Measurements from ENCODE around the gene AGAP1.
A peak's percentile ranks its signal among the peaks of the same experiment; 100 is the strongest.

AGAP1 gene

DNA sequence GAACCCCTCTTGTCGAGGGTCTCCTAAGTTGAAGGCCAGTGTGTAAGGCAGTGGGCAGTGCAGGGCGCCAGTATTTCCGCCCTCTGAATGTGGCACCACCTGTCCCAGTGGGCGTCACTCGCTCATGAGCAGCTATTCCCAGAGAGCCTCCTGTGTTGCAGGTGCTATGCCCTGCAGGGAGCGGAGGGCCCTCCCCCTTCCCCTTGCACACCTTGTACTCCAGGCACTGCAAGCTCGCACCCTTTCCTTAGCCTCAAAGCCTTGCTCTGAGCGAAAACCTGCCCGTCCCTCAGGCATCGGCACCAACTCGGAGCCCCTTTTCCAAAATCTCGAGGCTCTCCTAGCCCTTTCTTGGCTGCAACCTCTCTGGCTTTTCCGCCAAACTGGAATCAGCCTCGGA is 282.7 kb downstream of the AGAP1 start:
- DNase-seq (ENCODE audit: low read depth): no peak
- no peaks in the 10 kb centered on the region for H3K9me3 ChIP-seq (ENCODE audit: control insufficient read depth, low read length)
- H3K4me3 ChIP-seq (ENCODE audit: low read length): no peak overlapping the region
- H3K9ac ChIP-seq (ENCODE audit: low read length): no peak overlapping the region
- H3K4me1 ChIP-seq (ENCODE audit: control insufficient read depth, insufficient read depth, low read length): no peaks in the 10 kb centered on the region
- H3K27me3 ChIP-seq (replicated peaks; ENCODE audit: control insufficient read depth, insufficient read depth, low read length): no peaks in the 10 kb centered on the region
- H3K36me3 ChIP-seq (ENCODE audit: control insufficient read depth, insufficient read depth, low read length, severe bottlenecking): peaks cover 7% of the 10 kb centered on the region

DNA sequence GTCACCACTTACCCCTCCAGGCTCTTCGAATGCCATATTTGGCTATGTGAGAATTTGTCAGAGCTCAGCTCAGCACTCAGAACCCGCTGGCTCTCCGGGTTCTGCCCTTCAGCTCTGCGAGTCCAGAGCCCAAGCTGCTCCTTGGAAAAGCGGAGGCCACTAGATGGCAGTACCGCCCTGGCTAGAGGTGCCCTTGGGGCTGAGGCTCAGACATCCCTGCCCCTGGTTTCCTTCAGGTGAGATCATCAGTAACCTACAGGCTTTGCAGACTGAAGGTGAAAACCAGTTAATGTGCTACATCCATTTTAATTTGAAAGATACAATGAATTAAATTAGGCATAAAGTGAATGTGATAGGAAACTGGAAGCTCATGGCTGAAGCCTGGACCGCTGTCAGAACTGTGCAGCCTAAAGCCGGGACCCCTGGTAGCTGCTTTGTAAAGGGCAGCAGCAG is 285.6 kb downstream of the AGAP1 start:
- Histone ChIP-seq H3K4me1 (ENCODE audit: control insufficient read depth, insufficient read depth, low read length) (no peaks in the 10 kb centered on the region), H3K36me3 (ENCODE audit: control insufficient read depth, insufficient read depth, low read length, severe bottlenecking) (peaks cover 7% of the 10 kb centered on the region), H3K9me3 (ENCODE audit: control insufficient read depth, low read length) (no peaks in the 10 kb centered on the region), H3K4me3 (ENCODE audit: low read length) (no peak overlapping the region), H3K27me3 (replicated peaks; ENCODE audit: control insufficient read depth, insufficient read depth, low read length) (no peaks in the 10 kb centered on the region), H3K9ac (ENCODE audit: low read length) (no peak overlapping the region)
- DNase-seq (ENCODE audit: low read depth): peak; percentile 88

DNA sequence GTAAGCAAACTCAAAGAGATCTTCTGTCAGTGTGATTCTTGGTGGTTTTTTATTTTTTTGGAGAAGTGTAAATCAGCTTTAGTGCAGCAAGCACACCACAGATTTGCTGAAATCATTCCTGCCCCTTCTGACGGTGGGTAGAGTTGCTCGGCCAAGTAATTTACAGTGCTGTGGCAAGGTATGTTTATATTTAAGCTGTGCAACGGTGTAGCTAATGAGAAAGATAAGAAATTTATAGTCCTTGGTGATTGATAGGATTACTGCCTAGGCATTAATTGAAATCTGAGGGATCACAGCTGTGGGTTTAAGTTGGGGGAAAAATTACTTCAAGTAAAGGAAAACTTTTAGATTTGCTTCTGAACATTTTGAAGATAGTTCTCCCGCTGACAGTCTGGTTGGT is 286.6 kb downstream of the AGAP1 start:
- no peak for DNase-seq (ENCODE audit: low read depth)
- Histone ChIP-seq H3K27me3 (replicated peaks; ENCODE audit: control insufficient read depth, insufficient read depth, low read length) (no peaks in the 10 kb centered on the region), H3K9ac (ENCODE audit: low read length) (no peak overlapping the region), H3K9me3 (ENCODE audit: control insufficient read depth, low read length) (no peaks in the 10 kb centered on the region), H3K4me3 (ENCODE audit: low read length) (no peak overlapping the region), H3K36me3 (ENCODE audit: control insufficient read depth, insufficient read depth, low read length, severe bottlenecking) (peaks cover 4% of the 10 kb centered on the region), H3K4me1 (ENCODE audit: control insufficient read depth, insufficient read depth, low read length) (no peaks in the 10 kb centered on the region)

DNA sequence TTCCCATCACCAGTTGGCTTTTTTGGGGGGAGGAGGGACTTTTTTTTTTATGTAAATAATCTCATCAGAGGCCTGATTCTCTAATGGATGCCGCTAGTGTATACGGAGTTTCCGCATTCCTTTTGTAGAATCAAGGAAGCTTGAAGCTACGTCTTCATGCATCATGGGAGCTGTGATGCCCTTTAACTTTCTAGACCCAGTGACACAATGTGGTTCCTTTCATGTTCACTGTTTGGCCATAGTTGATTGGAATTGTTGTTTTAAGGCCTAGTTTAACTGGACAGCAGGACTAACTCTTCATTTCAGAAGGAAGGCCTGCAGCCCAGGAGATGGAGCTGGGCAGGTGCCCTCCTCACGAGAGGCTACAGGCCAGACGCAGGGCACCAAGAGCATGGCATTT is 287.9 kb downstream of the AGAP1 start:
- H3K9ac ChIP-seq (ENCODE audit: low read length): no peak overlapping the region
- no peak overlapping the region for H3K4me3 ChIP-seq (ENCODE audit: low read length)
- DNase-seq (ENCODE audit: low read depth): no peak
- H3K9me3 ChIP-seq (ENCODE audit: control insufficient read depth, low read length): no peaks in the 10 kb centered on the region
- no peaks in the 10 kb centered on the region for H3K27me3 ChIP-seq (replicated peaks; ENCODE audit: control insufficient read depth, insufficient read depth, low read length)
- H3K4me1 ChIP-seq (ENCODE audit: control insufficient read depth, insufficient read depth, low read length): no peaks in the 10 kb centered on the region
- H3K36me3 ChIP-seq (ENCODE audit: control insufficient read depth, insufficient read depth, low read length, severe bottlenecking): peaks cover 4% of the 10 kb centered on the region

DNA sequence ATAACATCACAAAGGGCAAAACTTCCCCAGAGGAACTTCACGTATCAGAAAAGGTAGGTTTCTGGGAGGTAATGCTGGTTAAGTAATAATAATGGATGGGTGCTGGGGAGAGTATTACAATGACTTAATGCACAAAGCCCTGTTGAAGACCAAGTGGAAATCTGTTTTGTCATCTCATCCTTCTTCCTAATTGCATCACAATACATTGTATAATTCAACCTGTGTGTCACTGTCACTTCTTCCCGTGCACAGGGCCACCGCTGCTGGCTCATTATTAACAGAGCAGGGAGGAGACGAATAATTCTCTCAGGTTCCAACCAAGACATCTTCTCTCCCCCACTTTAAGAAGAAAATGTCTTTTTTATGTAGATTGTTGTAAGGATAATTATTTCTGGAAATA is 290.9 kb downstream of the AGAP1 start:
- H3K36me3 ChIP-seq (ENCODE audit: control insufficient read depth, insufficient read depth, low read length, severe bottlenecking): peaks cover 4% of the 10 kb centered on the region
- no peak overlapping the region for H3K4me3 ChIP-seq (ENCODE audit: low read length)
- H3K9ac ChIP-seq (ENCODE audit: low read length): no peak overlapping the region
- no peaks in the 10 kb centered on the region for H3K27me3 ChIP-seq (replicated peaks; ENCODE audit: control insufficient read depth, insufficient read depth, low read length)
- no peaks in the 10 kb centered on the region for H3K9me3 ChIP-seq (ENCODE audit: control insufficient read depth, low read length)
- no peaks in the 10 kb centered on the region for H3K4me1 ChIP-seq (ENCODE audit: control insufficient read depth, insufficient read depth, low read length)
- DNase-seq (ENCODE audit: low read depth): no peak

DNA sequence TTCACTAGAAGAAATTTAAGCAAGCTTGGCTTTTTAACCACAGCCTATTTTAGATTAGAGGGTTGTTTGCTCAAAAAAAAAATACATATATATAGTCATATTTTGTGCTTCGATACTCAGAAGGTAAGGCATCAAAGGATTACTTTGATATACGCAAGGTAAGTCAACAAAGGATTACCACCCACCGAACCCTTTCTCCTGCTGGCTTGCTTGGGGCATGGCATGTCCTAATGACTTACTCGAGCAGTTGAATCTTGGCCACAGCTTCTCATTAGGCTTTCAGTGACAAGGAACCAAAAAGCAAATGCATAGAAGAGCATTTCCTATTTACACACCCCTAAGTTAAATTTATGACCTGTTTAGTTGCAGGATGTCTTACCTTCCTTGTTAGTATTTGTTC is 295.7 kb downstream of the AGAP1 start:
- DNase-seq (ENCODE audit: low read depth): no peak
- Histone ChIP-seq H3K4me3 (ENCODE audit: low read length) (no peak overlapping the region), H3K9me3 (ENCODE audit: control insufficient read depth, low read length) (no peaks in the 10 kb centered on the region), H3K4me1 (ENCODE audit: control insufficient read depth, insufficient read depth, low read length) (no peaks in the 10 kb centered on the region), H3K27me3 (replicated peaks; ENCODE audit: control insufficient read depth, insufficient read depth, low read length) (no peaks in the 10 kb centered on the region), H3K36me3 (ENCODE audit: control insufficient read depth, insufficient read depth, low read length, severe bottlenecking) (no peaks in the 10 kb centered on the region), H3K9ac (ENCODE audit: low read length) (no peak overlapping the region)

DNA sequence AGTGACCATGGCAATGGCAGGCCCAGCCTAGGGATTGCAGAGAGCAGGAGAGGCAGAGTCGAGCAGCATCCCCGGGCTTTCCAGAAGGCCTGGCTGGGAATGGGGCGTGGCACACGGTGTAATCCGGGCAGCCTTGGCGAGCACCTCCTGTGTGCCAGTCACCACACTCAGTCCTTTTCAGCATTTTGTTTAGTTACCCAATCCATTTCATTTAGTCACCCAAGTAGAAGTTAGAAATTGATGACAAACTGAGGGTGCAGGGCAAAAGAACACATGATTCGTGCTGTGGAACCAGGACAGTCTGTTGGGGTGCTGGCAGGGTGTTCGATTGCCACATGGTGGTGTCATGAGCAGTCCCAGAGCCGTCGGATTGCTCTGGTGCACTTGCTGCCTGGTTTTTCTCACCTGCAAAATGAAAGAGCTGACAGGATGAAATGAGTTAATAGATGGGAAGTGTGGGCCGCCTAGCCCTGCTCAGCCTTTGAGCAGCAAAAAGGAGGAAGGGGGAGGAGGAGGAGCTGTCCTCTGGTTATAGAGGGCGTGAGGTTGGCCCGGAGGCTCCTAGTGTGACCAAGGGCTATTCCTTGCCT is 299.4 kb downstream of the AGAP1 start:
- no peaks in the 10 kb centered on the region for H3K9me3 ChIP-seq (ENCODE audit: control insufficient read depth, low read length)

DNA sequence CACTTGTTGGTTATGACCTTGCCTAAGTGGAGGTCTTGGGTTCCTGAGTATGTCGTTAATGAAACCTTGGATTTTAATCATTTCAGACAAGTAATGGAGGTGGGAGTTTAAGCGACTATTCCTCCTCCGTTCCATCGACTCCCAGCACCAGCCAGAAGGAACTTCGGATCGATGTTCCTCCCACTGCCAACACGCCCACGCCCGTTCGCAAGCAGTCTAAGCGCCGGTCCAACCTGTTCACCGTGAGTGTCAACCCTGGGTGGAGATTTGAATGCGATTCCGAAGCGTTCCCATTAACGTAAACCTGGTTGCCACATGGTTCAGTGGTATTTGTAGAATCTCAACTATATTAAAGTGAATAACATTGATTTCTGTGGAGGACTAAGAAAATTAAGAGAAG is 305.4 kb downstream of the AGAP1 start:
- Histone ChIP-seq H3K4me1 (ENCODE audit: control insufficient read depth, insufficient read depth, low read length) (no peaks in the 10 kb centered on the region), H3K36me3 (ENCODE audit: control insufficient read depth, insufficient read depth, low read length, severe bottlenecking) (peaks cover 34% of the 10 kb centered on the region), H3K9ac (ENCODE audit: low read length) (no peak overlapping the region)

More for the DNA sequence above, 299.4 kb downstream of the AGAP1 start:
- peaks cover 8% of the 10 kb centered on the region for H3K36me3 ChIP-seq (ENCODE audit: control insufficient read depth, insufficient read depth, low read length, severe bottlenecking)
- DNase-seq (ENCODE audit: low read depth): peak; percentile 8
- no peak overlapping the region for H3K9ac ChIP-seq (ENCODE audit: low read length)
- H3K4me1 ChIP-seq (ENCODE audit: control insufficient read depth, insufficient read depth, low read length): no peaks in the 10 kb centered on the region
- H3K27me3 ChIP-seq (replicated peaks; ENCODE audit: control insufficient read depth, insufficient read depth, low read length): no peaks in the 10 kb centered on the region
- H3K4me3 ChIP-seq (ENCODE audit: low read length): no peak overlapping the region

DNA sequence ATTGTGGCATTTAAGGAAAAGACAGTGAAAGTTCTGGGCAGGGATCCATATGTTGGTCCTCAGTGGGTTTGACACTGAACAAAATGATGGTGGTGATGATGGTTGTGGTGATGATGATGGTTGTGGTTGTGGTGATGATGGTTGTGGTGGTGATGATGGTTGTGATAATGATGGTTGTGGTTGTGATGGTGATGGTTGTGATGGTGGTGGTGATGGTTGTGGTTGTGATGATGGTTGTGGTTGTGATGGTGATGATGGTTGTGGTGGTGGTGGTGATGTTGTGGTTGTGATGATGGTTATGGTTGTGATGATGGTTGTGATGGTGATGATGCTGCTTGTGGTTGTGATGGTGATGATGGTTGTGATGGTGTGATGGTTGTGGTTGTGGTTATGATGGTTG is 308.7 kb downstream of the AGAP1 start:
- DNase-seq (ENCODE audit: low read depth): no peak
- Histone ChIP-seq H3K9me3 (ENCODE audit: control insufficient read depth, low read length) (no peaks in the 10 kb centered on the region), H3K9ac (ENCODE audit: low read length) (no peak overlapping the region), H3K36me3 (ENCODE audit: control insufficient read depth, insufficient read depth, low read length, severe bottlenecking) (peaks cover 40% of the 10 kb centered on the region), H3K27me3 (replicated peaks; ENCODE audit: control insufficient read depth, insufficient read depth, low read length) (no peaks in the 10 kb centered on the region), H3K4me3 (ENCODE audit: low read length) (no peak overlapping the region), H3K4me1 (ENCODE audit: control insufficient read depth, insufficient read depth, low read length) (no peaks in the 10 kb centered on the region)

More for the DNA sequence above, 305.4 kb downstream of the AGAP1 start:
- H3K4me3 ChIP-seq (ENCODE audit: low read length): no peak overlapping the region
- no peaks in the 10 kb centered on the region for H3K27me3 ChIP-seq (replicated peaks; ENCODE audit: control insufficient read depth, insufficient read depth, low read length)
- H3K9me3 ChIP-seq (ENCODE audit: control insufficient read depth, low read length): no peaks in the 10 kb centered on the region
- DNase-seq (ENCODE audit: low read depth): no peak

DNA sequence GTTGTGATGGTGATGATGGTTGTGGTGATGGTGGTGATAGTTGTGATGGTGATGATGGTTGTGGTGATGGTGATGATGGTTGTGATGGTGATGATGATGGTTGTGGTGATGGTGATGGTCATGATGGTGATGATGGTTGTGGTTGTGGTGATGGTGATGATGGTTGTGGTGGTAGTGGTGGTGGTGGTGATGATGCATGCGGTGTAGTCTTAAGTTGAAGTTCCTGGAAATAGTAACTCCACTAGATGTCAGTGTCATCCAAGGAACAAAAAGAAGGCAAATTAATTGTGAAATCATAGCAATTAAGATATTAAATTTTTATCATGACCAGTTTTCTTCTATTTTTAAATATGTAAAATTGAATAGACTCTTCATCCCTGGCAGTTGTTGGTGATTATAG is 309.2 kb downstream of the AGAP1 start:
- H3K4me1 ChIP-seq (ENCODE audit: control insufficient read depth, insufficient read depth, low read length): no peaks in the 10 kb centered on the region
- H3K4me3 ChIP-seq (ENCODE audit: low read length): no peak overlapping the region
- DNase-seq (ENCODE audit: low read depth): peak; percentile 28
- H3K9ac ChIP-seq (ENCODE audit: low read length): no peak overlapping the region
- H3K36me3 ChIP-seq (ENCODE audit: control insufficient read depth, insufficient read depth, low read length, severe bottlenecking): peaks cover 40% of the 10 kb centered on the region
- H3K9me3 ChIP-seq (ENCODE audit: control insufficient read depth, low read length): no peaks in the 10 kb centered on the region
- no peaks in the 10 kb centered on the region for H3K27me3 ChIP-seq (replicated peaks; ENCODE audit: control insufficient read depth, insufficient read depth, low read length)

DNA sequence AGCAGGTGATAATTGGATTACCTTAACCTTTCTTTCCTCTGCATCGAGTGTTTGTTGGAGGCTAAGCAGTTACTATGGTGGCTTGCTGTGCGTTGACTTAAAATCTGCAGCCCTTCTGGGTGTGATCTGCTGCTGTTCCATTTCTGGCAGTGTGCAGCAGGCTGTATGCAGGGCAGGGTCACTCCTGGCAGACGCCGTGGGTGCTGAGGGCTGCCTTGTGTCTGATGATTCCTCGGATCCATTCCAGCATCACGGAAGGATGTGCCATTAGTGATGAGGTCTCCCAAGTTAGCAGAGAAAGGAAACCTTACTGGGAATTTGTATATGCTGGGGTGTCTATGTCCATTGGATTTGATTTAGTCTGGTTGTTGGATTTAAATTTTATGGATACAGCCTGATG is 310.8 kb downstream of the AGAP1 start:
- Histone ChIP-seq H3K27me3 (replicated peaks; ENCODE audit: control insufficient read depth, insufficient read depth, low read length) (no peaks in the 10 kb centered on the region), H3K9ac (ENCODE audit: low read length) (no peak overlapping the region), H3K36me3 (ENCODE audit: control insufficient read depth, insufficient read depth, low read length, severe bottlenecking) (peaks cover 38% of the 10 kb centered on the region), H3K4me1 (ENCODE audit: control insufficient read depth, insufficient read depth, low read length) (no peaks in the 10 kb centered on the region), H3K9me3 (ENCODE audit: control insufficient read depth, low read length) (no peaks in the 10 kb centered on the region), H3K4me3 (ENCODE audit: low read length) (no peak overlapping the region)
- DNase-seq (ENCODE audit: low read depth): no peak
